ENCODE measurements around the gene PDZRN4. TPM values are rescaled to one million over a fixed set of nuclear protein-coding genes. Genes with fewer than 3 reads are reported as not detected.

Gene PDZRN4
- total RNA-seq, 2 donors from 2014 or later = 0.35 to 3.5 TPM

DNA sequence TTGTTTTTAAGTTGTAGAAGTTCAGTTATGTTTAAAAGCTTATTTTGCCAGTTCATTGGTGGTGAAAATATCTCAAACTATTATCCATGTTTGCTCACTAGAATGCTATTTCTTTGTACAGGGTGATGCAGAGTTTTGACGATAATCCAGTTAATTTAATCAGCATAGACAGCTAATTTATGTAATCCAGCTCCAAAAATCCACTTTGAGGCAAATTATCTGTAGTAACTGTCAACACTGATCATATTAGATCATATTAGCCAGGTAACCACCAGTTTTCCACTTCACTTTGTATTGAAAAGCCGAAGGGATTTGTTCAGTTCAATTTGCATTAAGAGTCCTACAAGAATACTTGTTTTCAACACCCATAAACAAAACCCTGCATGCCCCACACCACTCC, 378.6 kb downstream of the PDZRN4 start:
- Histone ChIP-seq H3K9ac (ENCODE audit: low read depth in 2 of 2, low read length in 2 of 2) (no peak overlapping the region), H3K27me3 (no peaks in the 10 kb centered on the region), H3K27ac (no peak overlapping the region), H3K36me3 (no peaks in the 10 kb centered on the region), H3K4me3 (no peak overlapping the region), H3K9me3 (no peaks in the 10 kb centered on the region), H3K4me1 (no peaks in the 10 kb centered on the region)
- DNase-seq = no peak
- intact Hi-C loops (cut with DNase I) = no loop called here
- TF ChIP-seq, protein P1, sequence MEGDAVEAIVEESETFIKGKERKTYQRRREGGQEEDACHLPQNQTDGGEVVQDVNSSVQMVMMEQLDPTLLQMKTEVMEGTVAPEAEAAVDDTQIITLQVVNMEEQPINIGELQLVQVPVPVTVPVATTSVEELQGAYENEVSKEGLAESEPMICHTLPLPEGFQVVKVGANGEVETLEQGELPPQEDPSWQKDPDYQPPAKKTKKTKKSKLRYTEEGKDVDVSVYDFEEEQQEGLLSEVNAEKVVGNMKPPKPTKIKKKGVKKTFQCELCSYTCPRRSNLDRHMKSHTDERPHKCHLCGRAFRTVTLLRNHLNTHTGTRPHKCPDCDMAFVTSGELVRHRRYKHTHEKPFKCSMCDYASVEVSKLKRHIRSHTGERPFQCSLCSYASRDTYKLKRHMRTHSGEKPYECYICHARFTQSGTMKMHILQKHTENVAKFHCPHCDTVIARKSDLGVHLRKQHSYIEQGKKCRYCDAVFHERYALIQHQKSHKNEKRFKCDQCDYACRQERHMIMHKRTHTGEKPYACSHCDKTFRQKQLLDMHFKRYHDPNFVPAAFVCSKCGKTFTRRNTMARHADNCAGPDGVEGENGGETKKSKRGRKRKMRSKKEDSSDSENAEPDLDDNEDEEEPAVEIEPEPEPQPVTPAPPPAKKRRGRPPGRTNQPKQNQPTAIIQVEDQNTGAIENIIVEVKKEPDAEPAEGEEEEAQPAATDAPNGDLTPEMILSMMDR (IDR thresholded peaks at IDR 0.05) = no peak

- intact Hi-C loops (cut with DNase I) = no loop called here
- TF ChIP-seq, protein P1 (IDR thresholded peaks at IDR 0.05) = no peak
- H3K4me1 ChIP-seq = no peaks in the 10 kb centered on the region
- no peak overlapping the region for H3K9ac ChIP-seq (ENCODE audit: low read depth in 2 of 2, low read length in 2 of 2)
- H3K27me3 ChIP-seq = no peaks in the 10 kb centered on the region
- no peaks in the 10 kb centered on the region for H3K9me3 ChIP-seq
- H3K27ac ChIP-seq = no peak overlapping the region
- no peaks in the 10 kb centered on the region for H3K36me3 ChIP-seq
- DNase-seq = no peak
- no peak overlapping the region for H3K4me3 ChIP-seq
These were observed 385.3 kb downstream of the PDZRN4 start for GRCh38 chr12:41573445-41573844.

- intact Hi-C loops (cut with DNase I) = no loop called here
- TF ChIP-seq, protein P1 (IDR thresholded peaks at IDR 0.05) = no peak
- H3K27me3 ChIP-seq = no peaks in the 10 kb centered on the region
These were observed 388.8 kb downstream of the PDZRN4 start for GRCh38 chr12:41576925-41577324.

GRCh38 chr12:41577995-41578394, 389.9 kb downstream of the PDZRN4 start:
- intact Hi-C loops (cut with DNase I) = no loop called here
- Histone ChIP-seq H3K27ac (no peak overlapping the region), H3K27me3 (no peaks in the 10 kb centered on the region), H3K36me3 (no peaks in the 10 kb centered on the region), H3K4me1 (no peaks in the 10 kb centered on the region), H3K4me3 (no peak overlapping the region), H3K9me3 (no peaks in the 10 kb centered on the region), H3K9ac (ENCODE audit: low read depth in 2 of 2, low read length in 2 of 2) (no peak overlapping the region)
- TF ChIP-seq, protein P1 (IDR thresholded peaks at IDR 0.05) = no peak
- no peak for DNase-seq

More at GRCh38 chr12:41576925-41577324, 388.8 kb downstream of the PDZRN4 start:
- Histone ChIP-seq H3K9me3 (no peaks in the 10 kb centered on the region), H3K36me3 (no peaks in the 10 kb centered on the region), H3K27ac (no peak overlapping the region), H3K9ac (ENCODE audit: low read depth in 2 of 2, low read length in 2 of 2) (no peak overlapping the region), H3K4me3 (no peak overlapping the region), H3K4me1 (no peaks in the 10 kb centered on the region)
- DNase-seq = no peak

DNA sequence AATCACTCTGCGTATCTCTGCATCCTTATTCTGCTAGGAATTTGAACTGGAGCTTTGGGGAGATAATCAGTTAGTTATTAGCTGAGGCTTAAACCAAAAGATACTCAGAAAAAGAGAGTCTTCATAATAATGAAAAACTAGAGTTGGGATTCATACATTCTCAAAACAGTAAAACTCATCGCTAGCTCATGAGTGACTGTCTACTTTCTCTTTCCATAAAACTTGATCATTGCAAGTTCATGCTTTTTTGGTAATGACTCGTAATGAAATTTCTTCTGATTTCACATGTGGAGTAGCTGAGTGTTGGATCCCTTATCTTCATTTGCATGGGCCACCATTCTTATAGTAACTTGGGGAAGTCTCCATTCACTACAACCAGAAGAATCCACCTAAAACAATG, 397.7 kb downstream of the PDZRN4 start:
- no peaks in the 10 kb centered on the region for H3K36me3 ChIP-seq
- no peak overlapping the region for H3K9ac ChIP-seq (ENCODE audit: low read depth in 2 of 2, low read length in 2 of 2)
- TF ChIP-seq, protein P1 (IDR thresholded peaks at IDR 0.05) = no peak
- no peaks in the 10 kb centered on the region for H3K9me3 ChIP-seq
- no peaks in the 10 kb centered on the region for H3K4me1 ChIP-seq
- H3K4me3 ChIP-seq = no peak overlapping the region
- intact Hi-C loops (cut with DNase I) = no loop called here
- no peak for DNase-seq
- H3K27me3 ChIP-seq = no peaks in the 10 kb centered on the region
- H3K27ac ChIP-seq = no peak overlapping the region

- intact Hi-C loops (cut with DNase I) = no loop called here
- TF ChIP-seq, protein P1 (IDR thresholded peaks at IDR 0.05) = no peak
- no peak for DNase-seq
- H3K4me1 ChIP-seq = no peaks in the 10 kb centered on the region
- no peaks in the 10 kb centered on the region for H3K9me3 ChIP-seq
- H3K4me3 ChIP-seq = no peak overlapping the region
- no peak overlapping the region for H3K9ac ChIP-seq (ENCODE audit: low read depth in 2 of 2, low read length in 2 of 2)
- H3K27ac ChIP-seq = no peak overlapping the region
- H3K36me3 ChIP-seq = no peaks in the 10 kb centered on the region
- H3K27me3 ChIP-seq = no peaks in the 10 kb centered on the region
These were observed 399.5 kb downstream of the PDZRN4 start for GRCh38 chr12:41587574-41587973.
